GM19397 (cell line): ENCODE data around the gene CORO1A.
A peak's percentile ranks its signal among the peaks of the same experiment; 100 is the strongest.
"Not testable (repeated sequence)": the region's sequence is repeated elsewhere in the genome, so short reads cannot be mapped to it uniquely, and the experiment has no call there.

Experiments
- ATAC-seq: cut with Tn5 transposase; IDR thresholded peaks from one replicate; pipeline ENCODE4 v1.9.1; 2021; ENCODE audit warnings: mild to moderate bottlenecking, moderate library complexity; ENCODE audit not compliant: unreplicated experiment

Gene CORO1A

GRCh38 chr16:30169416-30169815 is 14.0 kb upstream of the CORO1A start:
- not testable (repeated sequence) for ATAC-seq

GRCh38 chr16:30170145-30170544 is 13.3 kb upstream of the CORO1A start:
- not testable (repeated sequence) for ATAC-seq

GRCh38 chr16:30173054-30173453 is 10.3 kb upstream of the CORO1A start:
- ATAC-seq, result no peak

GRCh38 chr16:30176876-30177275 is 6.5 kb upstream of the CORO1A start:
- not testable (repeated sequence) for ATAC-seq

- ATAC-seq, result no peak
Observed at GRCh38 chr16:30179195-30179594, 4.2 kb upstream of the CORO1A start.

- no peak for ATAC-seq
Observed at GRCh38 chr16:30179931-30180330, 3.5 kb upstream of the CORO1A start.

- no peak for ATAC-seq
Observed at GRCh38 chr16:30180741-30181140, 2.7 kb upstream of the CORO1A start.

- ATAC-seq, result peak; percentile 29
Observed at GRCh38 chr16:30184096-30184890, 891 bp downstream of the CORO1A start.

- no peak for ATAC-seq
Observed at GRCh38 chr16:30184891-30185682, 1.7 kb downstream of the CORO1A start.

- peak; percentile 26 for ATAC-seq
Observed at GRCh38 chr16:30185683-30186421, 2.5 kb downstream of the CORO1A start.

GRCh38 chr16:30186444-30186781 is 3.0 kb downstream of the CORO1A start:
- ATAC-seq, result no peak

- ATAC-seq, result no peak
Observed at GRCh38 chr16:30186782-30187555, 3.6 kb downstream of the CORO1A start.

- ATAC-seq, result no peak
Observed at GRCh38 chr16:30187556-30187865, 4.1 kb downstream of the CORO1A start.

GRCh38 chr16:30187971-30188561 is 4.7 kb downstream of the CORO1A start:
- ATAC-seq, result no peak

GRCh38 chr16:30191158-30191557 is 7.8 kb downstream of the CORO1A start:
- not testable (repeated sequence) for ATAC-seq

GRCh38 chr16:30193098-30193497 is 9.7 kb downstream of the CORO1A start:
- peak; percentile 5 for ATAC-seq

- peak; percentile 85 for ATAC-seq
Observed at GRCh38 chr16:30193615-30194014, 10.2 kb downstream of the CORO1A start, which contains the start of the genes BOLA2B and SLX1A. Gene BOLA2B, minus strand, starts transcription at chr16:30193666. Its CDS starts 71 bp downstream, at chr16:30193595. Gene SLX1A, plus strand, starts transcription at chr16:30193875. Its CDS starts 210 bp downstream, at chr16:30194085.

GRCh38 chr16:30194172-30194925 is 10.9 kb downstream of the CORO1A start:
- ATAC-seq, result peak; percentile 51

- not testable (repeated sequence) for ATAC-seq
Observed at GRCh38 chr16:30197001-30197400, 13.6 kb downstream of the CORO1A start.
